PC-9 (cell line): ENCODE measurements around the gene TTBK1. TPM values are rescaled to one million over a fixed set of nuclear protein-coding genes. Genes with fewer than 3 reads are reported as not detected.

Experiments used
- BruUV-seq: library from RNA; stranded (reverse); fragments of 400-500 nt; replicated peaks from 2 replicates; lab custom pipeline; 2021; lab: Mats Ljungman, UMichigan
- CTCF ChIA-PET: fragments of 300-600 bp; sonication (Branson Sonifier 250); formaldehyde crosslinking; loops from one replicate; lab custom pipeline; 2022; ENCODE audit warnings: antibody characterized with exemption; lab: Charles Lee
- POLR2A ChIA-PET: fragments of 300-600 bp; sonication (Branson Sonifier 250); formaldehyde crosslinking; loops from one replicate; lab custom pipeline; 2022; ENCODE audit warnings: antibody characterized with exemption; ENCODE audit not compliant: unreplicated experiment; lab: Charles Lee
- DNase-seq, 2 experiments: peaks; one replicate each; pipeline versions ENCODE4 v3.0.0 to v3.0.0-alpha.2; 2015 to 2022; ENCODE audit warnings: mixed read lengths in 1 of 2
- H2AFZ ChIP-seq: fragments of 200-600 bp; sonication (generic); 2 replicates; pipeline ENCODE4 v1.8.1; 2017; ENCODE audit warnings: antibody characterized with exemption
- H3F3A ChIP-seq: fragments of 200-600 bp; sonication (generic); 2 replicates; pipeline ENCODE4 v1.8.1; 2017; ENCODE audit warnings: antibody characterized with exemption, mild to moderate bottlenecking, low read depth; ENCODE audit not compliant: insufficient read depth
- H3K27ac ChIP-seq: fragments of 200-600 bp; sonication (generic); 2 replicates; pipeline ENCODE4 v1.6.1; 2016; ENCODE audit warnings: mixed run types
- H3K27me3 ChIP-seq: fragments of 200-600 bp; sonication (generic); 2 replicates; pipeline ENCODE4 v1.6.1; 2016; ENCODE audit warnings: low read depth, mixed run types; ENCODE audit not compliant: insufficient read depth
- H3K36me3 ChIP-seq: fragments of 200-600 bp; sonication (generic); 2 replicates; pipeline ENCODE4 v1.6.1; 2016; ENCODE audit warnings: low read depth, mixed run types
- H3K4me1 ChIP-seq: fragments of 200-600 bp; sonication (generic); replicated peaks from 2 replicates; pipeline ENCODE4 v1.6.1; 2016; ENCODE audit warnings: mixed run types; ENCODE audit not compliant: insufficient read depth
- H3K4me2 ChIP-seq: fragments of 200-600 bp; sonication (generic); 2 replicates; pipeline ENCODE4 v1.6.1; 2017; ENCODE audit warnings: mixed run types
- H3K4me3 ChIP-seq: fragments of 200-600 bp; sonication (generic); 2 replicates; pipeline ENCODE4 v1.6.1; 2016; ENCODE audit warnings: mixed run types
- H3K79me2 ChIP-seq: fragments of 200-600 bp; sonication (generic); 2 replicates; pipeline ENCODE4 v1.6.1; 2017; ENCODE audit warnings: low read depth, mixed run types
- H3K9me2 ChIP-seq: fragments of 200-600 bp; sonication (generic); 2 replicates; pipeline ENCODE4 v1.8.1; 2017; ENCODE audit warnings: mild to moderate bottlenecking; ENCODE audit not compliant: insufficient read depth
- H3K9me3 ChIP-seq: fragments of 200-600 bp; sonication (generic); 2 replicates; pipeline ENCODE4 v1.8.1; 2016; ENCODE audit warnings: low read depth; ENCODE audit not compliant: insufficient read depth
- H4K20me1 ChIP-seq: fragments of 200-600 bp; sonication (generic); 2 replicates; pipeline ENCODE4 v1.8.1; 2017; ENCODE audit not compliant: insufficient read depth
- CTCF ChIP-seq: fragments of 200-600 bp; sonication (generic); conservative IDR thresholded peaks from 2 replicates; pipeline ENCODE4 v1.6.1; 2017; ENCODE audit warnings: mixed run types, antibody characterized with exemption, mild to moderate bottlenecking, moderate library complexity
- EZH2 ChIP-seq: fragments of 200-600 bp; sonication (generic); IDR thresholded peaks from 2 replicates; pipeline ENCODE4 v1.8.0; 2017; ENCODE audit warnings: antibody characterized with exemption, low read depth
- intact Hi-C: fragments of 100-400 bp; cut with micrococcal nuclease; formaldehyde crosslinking; loops from one replicate; pipeline ENCODE4 v1.10.0; 2022; ENCODE audit not compliant: unreplicated experiment
- total RNA-seq: library from RNA; stranded (reverse); gene quantifications from 2 replicates; pipeline ENCODE4 v1.2.3, GENCODE V29; 2021

Gene TTBK1
- total RNA-seq, 1 experiment from 2014 or later: 0.07 TPM

- no peaks in the 10 kb centered on the region for H3K9me3 ChIP-seq
- H3F3A ChIP-seq: no peaks in the 10 kb centered on the region
- H3K4me3 ChIP-seq: no peak overlapping the region
- H3K27me3 ChIP-seq: no peaks in the 10 kb centered on the region
- CTCF ChIA-PET: interaction anchor here (1.1 kb wide), 1 partner anchor 232 kb away, joined by 6 read pairs; no protein-coding TSS in a partner anchor
- H2AFZ ChIP-seq: no peak overlapping the region
- H3K4me1 ChIP-seq: no peaks in the 10 kb centered on the region
- TF ChIP-seq CTCF (no peak), EZH2 (no peak)
- no TSS peak for BruUV-seq
- intact Hi-C loops: no loop called here
- H3K27ac ChIP-seq: no peak overlapping the region
- H3K36me3 ChIP-seq: no peaks in the 10 kb centered on the region
- no peak overlapping the region for H3K4me2 ChIP-seq
- no peaks in the 10 kb centered on the region for H3K9me2 ChIP-seq
- no peak for DNase-seq
- no peaks in the 10 kb centered on the region for H4K20me1 ChIP-seq
- no peaks in the 10 kb centered on the region for H3K79me2 ChIP-seq
- POLR2A ChIA-PET: no interaction called here
Observed at GRCh38 chr6:43264599-43265145, 21.4 kb downstream of the TTBK1 start.

GRCh38 chr6:43265564-43265963 is 22.3 kb downstream of the TTBK1 start:
- BruUV-seq: no TSS peak
- CTCF ChIA-PET: interaction anchor here (0.5 kb wide), 1 partner anchor 88 kb away, joined by 7 read pairs; no protein-coding TSS in a partner anchor
- H3K9me3 ChIP-seq: no peaks in the 10 kb centered on the region

GRCh38 chr6:43267619-43268354 is 24.5 kb downstream of the TTBK1 start:
- no TSS peak for BruUV-seq
- no peaks in the 10 kb centered on the region for H3K79me2 ChIP-seq
- no peak overlapping the region for H2AFZ ChIP-seq
- no peaks in the 10 kb centered on the region for H3K4me1 ChIP-seq
- H3K9me2 ChIP-seq: no peaks in the 10 kb centered on the region
- H3K9me3 ChIP-seq: no peaks in the 10 kb centered on the region
- no peak overlapping the region for H3K4me2 ChIP-seq
- H3K27ac ChIP-seq: no peak overlapping the region
- no peak for DNase-seq
- H3F3A ChIP-seq: no peaks in the 10 kb centered on the region
- no peak overlapping the region for H3K4me3 ChIP-seq
- no peaks in the 10 kb centered on the region for H4K20me1 ChIP-seq
- ChIA-PET POLR2A (no interaction called here), CTCF (no interaction called here)
- no peaks in the 10 kb centered on the region for H3K27me3 ChIP-seq
- H3K36me3 ChIP-seq: no peaks in the 10 kb centered on the region
- intact Hi-C loops: no loop called here
- TF ChIP-seq CTCF: no peak
- TF ChIP-seq EZH2: no peak

More at GRCh38 chr6:43265564-43265963, 22.3 kb downstream of the TTBK1 start:
- Histone ChIP-seq H3K4me1 (no peaks in the 10 kb centered on the region), H3K36me3 (no peaks in the 10 kb centered on the region), H2AFZ (no peak overlapping the region), H3K4me2 (no peak overlapping the region), H3K4me3 (no peak overlapping the region), H4K20me1 (no peaks in the 10 kb centered on the region), H3K27me3 (no peaks in the 10 kb centered on the region), H3K9me2 (no peaks in the 10 kb centered on the region), H3F3A (no peaks in the 10 kb centered on the region), H3K27ac (no peak overlapping the region), H3K79me2 (no peaks in the 10 kb centered on the region)
- intact Hi-C loops: no loop called here
- no peak for DNase-seq
- TF ChIP-seq CTCF: no peak
- TF ChIP-seq EZH2: no peak
- POLR2A ChIA-PET: no interaction called here
